PC-3 (cell line): Measurements from ENCODE around the gene APCDD1L.

Experiments
- EZH2 ChIP-seq: fragments of 300-600 bp; sonication (generic); IDR thresholded peaks from one replicate; pipeline ENCODE4 v1.6.1; 2017; ENCODE audit warnings: antibody characterized with exemption, mild to moderate bottlenecking, low read length; ENCODE audit not compliant: unreplicated experiment
- EZH2phosphoT487 ChIP-seq: fragments of 300-600 bp; sonication (generic); IDR thresholded peaks from 2 replicates; pipeline ENCODE4 v1.6.1; 2018; ENCODE audit warnings: mild to moderate bottlenecking, antibody characterized with exemption, low read length, borderline replicate concordance
- TF ChIP-seq, protein P1 (sequence below): fragments of 300-600 bp; sonication (generic); conservative IDR thresholded peaks from 2 replicates; pipeline ENCODE4 v1.5.1; 2017; ENCODE audit warnings: antibody characterized with exemption, low read depth, mild to moderate bottlenecking, low read length

DNA sequence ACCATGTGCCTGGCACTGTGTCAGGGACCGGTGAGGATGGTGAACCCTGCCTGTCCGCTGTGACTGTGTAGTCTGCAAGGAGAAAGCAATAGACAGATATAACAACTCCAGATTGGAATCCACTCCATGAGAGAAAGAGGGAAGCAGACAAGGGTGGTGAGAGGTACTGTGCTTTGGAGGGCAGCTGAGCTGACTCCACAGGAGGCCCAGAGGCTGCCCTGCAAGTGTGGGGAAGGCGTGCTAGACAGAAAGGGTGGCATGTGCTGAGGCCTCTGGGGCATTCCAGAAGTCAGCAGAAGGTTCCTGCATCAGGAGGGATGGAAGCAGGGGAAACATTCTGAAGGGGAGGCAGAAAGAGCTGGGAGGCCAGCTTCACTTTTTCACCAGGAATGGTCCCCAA lies 39.3 kb upstream of the APCDD1L start:
- TF ChIP-seq, protein P1, sequence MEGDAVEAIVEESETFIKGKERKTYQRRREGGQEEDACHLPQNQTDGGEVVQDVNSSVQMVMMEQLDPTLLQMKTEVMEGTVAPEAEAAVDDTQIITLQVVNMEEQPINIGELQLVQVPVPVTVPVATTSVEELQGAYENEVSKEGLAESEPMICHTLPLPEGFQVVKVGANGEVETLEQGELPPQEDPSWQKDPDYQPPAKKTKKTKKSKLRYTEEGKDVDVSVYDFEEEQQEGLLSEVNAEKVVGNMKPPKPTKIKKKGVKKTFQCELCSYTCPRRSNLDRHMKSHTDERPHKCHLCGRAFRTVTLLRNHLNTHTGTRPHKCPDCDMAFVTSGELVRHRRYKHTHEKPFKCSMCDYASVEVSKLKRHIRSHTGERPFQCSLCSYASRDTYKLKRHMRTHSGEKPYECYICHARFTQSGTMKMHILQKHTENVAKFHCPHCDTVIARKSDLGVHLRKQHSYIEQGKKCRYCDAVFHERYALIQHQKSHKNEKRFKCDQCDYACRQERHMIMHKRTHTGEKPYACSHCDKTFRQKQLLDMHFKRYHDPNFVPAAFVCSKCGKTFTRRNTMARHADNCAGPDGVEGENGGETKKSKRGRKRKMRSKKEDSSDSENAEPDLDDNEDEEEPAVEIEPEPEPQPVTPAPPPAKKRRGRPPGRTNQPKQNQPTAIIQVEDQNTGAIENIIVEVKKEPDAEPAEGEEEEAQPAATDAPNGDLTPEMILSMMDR: no peak
- no peak for TF ChIP-seq EZH2
- TF ChIP-seq EZH2phosphoT487: no peak
